M059J (cell line): ENCODE results near the gene DGKI. TPM values are rescaled to one million over a fixed set of nuclear protein-coding genes. Genes with fewer than 3 reads are reported as not detected.

ENCODE experiments used
- DNase-seq: peaks from one replicate; pipeline ENCODE4 v3.0.0-alpha.2; 2012; ENCODE audit warnings: low read depth
- total RNA-seq: library from RNA; depleted of rRNA; stranded (reverse); fragments of >200 nt; shearing (Covaris generic); gene quantifications from 2 replicates; pipeline ENCODE4 v1.2.3, GENCODE V29; 2014; rRNA removed

The DGKI gene
- total RNA-seq, result 0.12 and 1.1 TPM in 2 replicates

- DNase-seq, result no peak
Measured at GRCh38 chr7:137846827-137847567, at the start of gene DGKI. TSS of gene DGKI (minus strand) at chr7:137846974.

DNA sequence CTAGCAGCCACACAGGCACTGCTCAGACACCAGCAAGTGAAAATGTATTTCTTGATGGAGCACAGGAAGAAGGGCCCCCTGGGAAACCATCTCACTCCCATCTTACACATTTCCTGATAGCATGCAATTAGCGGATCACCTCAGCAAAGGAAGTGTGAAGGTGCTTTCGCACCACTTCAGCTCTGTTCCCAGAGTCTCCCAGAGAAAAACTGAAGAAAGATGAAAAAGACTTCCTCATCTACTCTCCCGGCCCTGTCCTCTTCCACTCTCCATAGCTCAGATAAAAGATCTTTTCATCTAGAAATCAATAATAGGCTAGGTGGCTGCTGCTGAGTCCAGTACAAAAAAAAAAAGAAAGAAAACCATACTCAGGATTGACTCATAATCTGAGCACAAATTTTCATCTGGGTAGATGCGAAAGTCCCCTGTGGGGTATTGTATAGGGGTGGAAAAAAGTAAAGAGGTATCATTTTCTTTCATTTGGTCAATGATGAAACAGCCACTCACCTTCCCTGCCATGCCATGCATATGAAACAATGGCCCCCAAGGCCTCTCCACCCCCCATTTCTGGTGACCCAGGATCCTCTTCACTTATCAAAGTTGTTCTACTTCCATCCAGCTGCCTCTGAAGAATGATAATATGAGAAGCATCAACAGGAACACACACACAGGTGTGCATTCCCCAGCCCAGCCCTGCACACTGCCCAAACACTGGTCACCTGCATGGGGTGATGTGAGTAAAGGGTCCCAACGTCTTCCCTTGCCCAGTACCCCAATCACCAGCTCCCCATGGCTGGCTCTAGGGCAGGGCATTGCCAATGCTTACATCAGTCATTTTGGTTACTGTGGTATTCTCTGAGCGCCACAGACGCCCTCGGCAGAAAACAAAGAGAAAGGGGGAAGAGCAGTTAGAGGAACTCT is 48.8 kb upstream of the DGKI start:
- DNase-seq, result no peak

GRCh38 chr7:137893143-137893742 is 46.5 kb upstream of the DGKI start:
- DNase-seq, result no peak

DNA sequence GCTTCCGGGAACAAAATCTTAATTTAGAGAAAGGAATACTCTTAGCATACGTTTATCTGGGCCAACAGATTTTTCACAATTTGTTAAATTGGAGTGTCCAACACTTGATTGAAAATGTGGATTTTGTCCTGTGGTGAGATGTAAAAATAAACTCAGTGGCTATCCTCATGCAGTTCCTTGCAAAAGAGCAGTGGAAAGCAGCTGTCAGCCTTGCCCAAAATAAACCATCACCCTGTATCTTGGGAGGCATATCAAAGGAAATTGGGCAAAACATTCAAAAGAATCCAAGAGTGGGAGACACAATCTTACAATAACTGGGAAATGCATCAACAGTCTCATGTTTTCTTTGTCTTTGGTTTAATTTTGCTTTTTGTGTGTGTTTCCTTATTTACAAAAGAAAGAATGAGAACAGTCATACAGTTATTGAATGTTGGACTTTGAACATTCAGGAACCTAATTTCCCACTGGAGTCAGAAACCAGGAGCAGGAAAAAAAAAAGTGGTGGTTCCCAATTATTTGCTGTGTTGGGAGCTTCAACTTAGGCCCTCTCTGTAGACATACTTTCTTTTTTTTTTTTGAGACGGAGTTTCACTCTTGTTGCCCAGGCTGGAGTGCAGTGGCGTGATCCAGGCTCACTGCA is 44.4 kb upstream of the DGKI start:
- DNase-seq, result no peak

GRCh38 chr7:137890449-137890921 is 43.7 kb upstream of the DGKI start:
- no peak for DNase-seq

DNA sequence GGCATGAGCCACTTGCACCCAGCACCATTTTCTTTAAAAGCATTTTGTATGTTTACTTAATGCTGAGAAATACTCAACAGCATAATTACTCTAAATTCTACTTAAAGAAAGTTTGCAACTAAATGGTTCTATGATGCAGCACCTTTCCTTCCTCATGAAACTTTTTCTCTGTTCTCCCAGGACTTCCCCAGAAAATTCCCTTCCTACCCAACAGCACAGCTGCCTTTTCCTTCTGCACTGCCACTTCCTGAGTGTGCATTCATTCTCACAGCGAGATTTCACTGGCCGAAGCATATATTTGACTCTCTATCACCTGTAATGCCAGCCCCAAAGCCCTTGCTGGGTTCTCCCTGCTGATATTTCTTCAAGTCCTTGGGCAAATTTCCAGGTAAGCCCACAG is 41.5 kb upstream of the DGKI start:
- no peak for DNase-seq

DNA sequence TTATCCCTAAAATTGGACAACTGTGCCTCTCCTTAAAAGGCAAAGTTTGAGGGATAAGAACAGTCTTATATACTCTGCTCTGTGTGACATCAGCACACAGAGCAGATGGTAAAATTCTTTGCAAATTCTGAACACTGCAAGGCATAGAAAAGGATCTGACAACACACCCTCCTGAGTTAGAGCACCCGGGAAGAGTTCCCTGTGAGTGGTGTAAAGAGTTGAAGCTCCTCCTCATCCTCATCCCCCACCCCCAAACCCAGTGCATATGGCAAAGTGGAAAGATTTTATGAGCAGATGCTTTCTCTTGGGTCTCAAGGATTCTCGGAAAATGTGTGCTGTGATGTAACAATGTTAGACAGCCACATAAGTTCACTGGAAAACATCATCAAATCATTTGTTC is 40.0 kb upstream of the DGKI start:
- no peak for DNase-seq

GRCh38 chr7:137886281-137886680 is 39.5 kb upstream of the DGKI start:
- DNase-seq, result no peak

GRCh38 chr7:137885678-137886077 is 38.9 kb upstream of the DGKI start:
- no peak for DNase-seq

DNA sequence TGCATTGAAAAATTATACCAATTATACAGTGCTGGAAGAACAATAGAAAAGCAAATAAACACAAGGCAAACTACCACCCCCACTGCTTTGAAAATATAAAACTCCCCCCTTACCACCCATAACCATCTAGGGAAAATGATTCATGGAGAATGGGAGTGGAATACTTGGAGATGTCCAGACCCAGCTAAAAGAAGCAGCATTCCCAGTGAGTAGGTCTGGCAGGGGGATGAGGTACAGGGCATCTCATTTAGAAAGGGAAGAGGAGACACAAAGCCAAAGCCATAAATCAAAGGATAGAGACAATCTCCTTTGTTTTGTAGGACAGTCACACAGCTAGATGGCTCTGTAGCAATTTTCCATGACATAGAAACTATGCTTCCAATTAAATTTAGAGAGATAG is 36.0 kb upstream of the DGKI start:
- peak; percentile 64 for DNase-seq

DNA sequence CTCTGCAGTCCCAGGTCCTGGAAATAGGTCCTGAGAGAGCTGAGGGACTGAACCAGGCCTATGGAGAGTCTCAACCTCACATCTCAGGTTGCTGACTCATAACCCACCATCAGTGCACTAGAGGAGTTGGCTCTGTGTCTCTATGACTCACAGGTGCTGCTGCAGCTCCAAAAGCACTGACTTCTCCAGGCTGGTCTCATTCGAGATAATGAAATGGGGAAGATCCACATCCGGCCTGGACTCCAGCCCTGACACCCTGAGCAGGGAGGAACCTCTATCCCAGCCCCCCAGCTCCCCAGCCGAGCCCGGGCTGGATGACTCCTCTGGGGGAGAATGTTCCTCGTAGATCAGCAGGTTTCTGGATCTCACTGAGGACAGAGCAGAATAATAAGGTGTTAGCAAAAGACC is 35.5 kb upstream of the DGKI start:
- peak; percentile 100 for DNase-seq

- DNase-seq, result no peak
Measured at GRCh38 chr7:137881607-137882260, 35.0 kb upstream of the DGKI start.

GRCh38 chr7:137880432-137880831 is 33.7 kb upstream of the DGKI start:
- peak; percentile 45 for DNase-seq

DNA sequence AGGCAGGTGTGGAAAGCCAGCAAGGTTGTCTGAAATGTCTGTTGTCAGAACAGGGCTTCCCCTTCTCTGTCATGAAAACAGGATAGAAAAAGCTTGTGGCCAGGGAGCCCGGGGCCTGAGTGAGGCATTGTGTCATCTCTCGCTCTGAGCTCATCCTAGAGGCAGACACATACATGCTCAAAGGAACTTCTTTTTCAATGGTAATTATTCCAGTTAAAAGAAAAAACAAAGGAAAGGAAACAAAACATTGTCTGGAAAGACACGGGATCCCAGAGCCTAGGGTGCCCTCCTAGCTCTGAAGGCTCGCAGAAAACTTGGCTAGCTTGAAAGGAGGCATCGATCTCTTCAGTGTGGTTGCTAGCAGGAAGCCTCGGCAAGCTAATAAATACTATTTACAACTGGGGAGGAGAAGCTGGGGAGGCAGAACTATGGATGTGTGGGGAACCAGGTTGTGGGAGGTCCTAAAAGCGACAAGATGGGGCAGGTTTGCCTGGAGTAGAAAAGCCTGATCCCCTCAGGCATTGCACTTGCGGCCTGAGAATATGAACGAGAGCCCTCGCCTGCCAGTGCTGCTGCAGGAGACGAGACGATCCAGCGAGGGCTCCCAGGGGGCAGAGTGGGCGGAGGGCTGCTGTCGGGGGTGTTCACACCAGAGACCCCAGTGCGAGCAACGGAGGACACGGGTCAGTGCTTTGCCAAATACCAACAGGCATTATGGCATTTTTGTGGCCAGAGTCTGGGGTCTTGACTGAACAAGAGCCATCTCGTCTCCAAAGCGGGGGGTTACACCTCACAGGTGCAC is 32.8 kb upstream of the DGKI start:
- DNase-seq, result no peak

GRCh38 chr7:137878333-137878961 is 31.7 kb upstream of the DGKI start:
- no peak for DNase-seq

DNA sequence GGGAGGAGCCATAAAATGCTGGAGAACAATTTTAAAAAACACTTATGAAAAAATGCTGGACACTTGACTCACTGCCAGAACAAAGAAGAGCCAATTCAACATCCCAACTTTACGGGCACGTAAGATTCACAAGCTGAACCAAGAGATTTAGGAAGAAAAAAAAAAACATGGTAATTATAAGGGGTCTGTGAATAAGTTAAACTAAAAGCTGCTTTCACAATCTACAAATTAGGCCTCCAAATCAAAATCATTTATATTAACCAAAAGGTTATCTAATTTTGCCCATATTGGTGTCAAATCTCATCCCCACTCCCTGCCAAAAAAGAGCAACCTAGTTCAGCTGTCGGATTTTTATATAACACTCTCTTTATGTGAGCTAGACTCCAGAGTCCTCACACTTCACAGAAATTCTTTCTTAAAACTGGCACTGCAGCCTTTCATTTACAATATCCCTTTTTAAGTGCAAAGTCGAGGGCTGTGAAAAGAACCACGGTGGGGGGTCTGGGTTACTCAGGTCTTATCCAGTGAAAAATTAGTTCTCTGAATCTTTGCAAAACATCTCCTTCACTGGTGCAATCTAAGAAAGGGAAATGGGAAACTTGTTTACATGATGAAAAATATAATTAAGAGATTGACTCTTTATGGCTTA is 30.4 kb upstream of the DGKI start:
- no peak for DNase-seq

- DNase-seq, result no peak
Measured at GRCh38 chr7:137875746-137876145, 29.0 kb upstream of the DGKI start.

DNA sequence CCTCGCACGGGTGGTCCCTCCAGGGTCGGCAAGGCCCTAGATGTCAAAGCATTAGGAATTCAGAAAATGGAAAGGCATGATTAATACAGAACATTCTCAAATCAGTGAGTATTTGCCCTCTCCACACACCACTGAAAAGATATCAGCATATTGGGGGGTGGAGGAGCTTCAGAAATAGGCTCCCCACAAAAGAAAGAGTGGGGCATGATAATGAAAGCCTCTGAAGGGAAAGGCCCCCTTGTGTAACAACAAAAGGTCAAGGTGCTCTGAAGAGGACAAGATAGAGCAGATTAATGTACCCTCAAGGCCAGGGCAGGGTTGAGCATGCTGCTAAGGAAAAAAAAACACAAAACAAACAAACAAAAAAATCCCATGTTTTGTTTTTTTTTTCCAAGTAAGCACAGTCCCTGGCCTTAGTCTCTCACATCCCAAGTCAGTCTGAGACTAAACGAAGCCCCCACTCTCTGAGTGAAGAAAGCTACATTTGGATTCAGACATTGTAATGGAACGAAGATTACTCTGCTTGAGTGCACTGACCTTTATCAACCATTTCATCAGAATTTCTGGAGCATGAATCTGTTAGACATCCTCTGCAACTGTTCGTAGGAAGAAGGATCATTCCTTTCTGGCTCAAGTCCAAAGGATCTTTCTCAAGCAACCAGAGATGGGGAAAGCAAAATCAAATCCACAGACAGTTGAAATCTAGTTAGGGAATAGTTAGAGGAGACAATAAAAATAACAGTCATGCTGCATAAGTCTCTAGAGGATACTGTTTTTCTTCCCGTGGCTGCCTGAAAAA is 27.4 kb upstream of the DGKI start:
- DNase-seq, result peak; percentile 40

DNA sequence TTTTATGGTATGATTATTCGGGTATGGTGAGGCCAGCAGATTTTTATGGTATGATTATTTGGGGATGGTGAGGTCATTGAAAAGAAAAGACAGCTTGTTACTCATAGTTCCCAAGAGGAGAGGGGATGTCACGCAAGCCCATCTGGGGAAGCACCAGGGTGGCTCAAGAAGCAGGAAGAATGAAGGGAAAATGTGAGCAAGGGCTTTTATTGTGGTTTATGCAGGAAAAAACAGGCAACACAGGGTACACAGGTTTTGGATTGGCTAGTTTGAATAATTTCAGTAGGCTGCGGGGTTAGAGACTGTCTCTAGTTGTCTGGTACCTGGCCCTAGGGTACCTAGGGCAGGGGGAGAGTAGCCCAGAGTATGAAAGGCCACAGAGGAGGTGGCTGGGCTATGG is 26.8 kb upstream of the DGKI start:
- DNase-seq, result no peak
